Suprapubic skin (tissue), 4 donors: ENCODE results near the gene SLC35D1. TPM values are rescaled to one million over a fixed set of nuclear protein-coding genes. Genes with fewer than 3 reads are reported as not detected.

Experiments
- DNase-seq, 2 donors: peaks; one replicate each; pipeline ENCODE4 v3.0.0-alpha.2; 2019; ENCODE audit warnings: low spot score in 2 of 2
- H3K27ac ChIP-seq: fragments of 200-600 bp; sonication (generic); one replicate; pipeline ENCODE4 v1.5.1; 2019
- H3K27me3 ChIP-seq: fragments of 200-600 bp; sonication (generic); one replicate; pipeline ENCODE4 v1.5.1; 2019
- H3K36me3 ChIP-seq: fragments of 200-600 bp; sonication (generic); one replicate; pipeline ENCODE4 v1.5.1; 2019
- H3K4me1 ChIP-seq: fragments of 200-600 bp; sonication (generic); one replicate; pipeline ENCODE4 v1.5.1; 2019
- H3K4me3 ChIP-seq: fragments of 200-600 bp; sonication (generic); one replicate; pipeline ENCODE4 v1.5.1; 2019; ENCODE audit warnings: mild to moderate bottlenecking
- H3K9me3 ChIP-seq: fragments of 200-600 bp; sonication (generic); one replicate; pipeline ENCODE4 v1.5.1; 2019
- CTCF ChIP-seq, 2 donors: fragments of 200-600 bp in 1 of 2; fragments of 450-650 bp in 1 of 2; sonication (generic) in 1 of 2; IDR thresholded peaks; one replicate each; pipeline ENCODE4 v1.5.1; 2016 to 2019; ENCODE audit warnings: antibody characterized with exemption in 2 of 2, mild to moderate bottlenecking in 1 of 2, moderate library complexity in 1 of 2
- EP300 ChIP-seq: sonication (generic); formaldehyde crosslinking; IDR thresholded peaks from one replicate; pipeline ENCODE4 v1.6.1; 2017; ENCODE audit warnings: antibody characterized with exemption
- POLR2A ChIP-seq, 2 donors: fragments of 450-650 bp; IDR thresholded peaks; one replicate each; pipeline ENCODE4 v1.6.1; 2017; ENCODE audit warnings: antibody characterized with exemption in 2 of 2, mild to moderate bottlenecking in 2 of 2, moderate library complexity in 2 of 2
- POLR2AphosphoS5 ChIP-seq, 3 donors: sonication (generic); formaldehyde crosslinking; IDR thresholded peaks; one replicate each; pipeline ENCODE4 v1.6.1; 2017; ENCODE audit warnings: antibody characterized with exemption in 3 of 3
- WGBS: methylation state at CpG from one replicate; pipeline ENCODE4 v1.1.5; 2018; 5-methylcytosine and 5-hydroxymethylcytosine counted together
- total RNA-seq, 4 donors: library from RNA; depleted of rRNA; stranded (reverse); fragments of >200 nt; gene quantifications; one replicate each; pipeline ENCODE4 v1.1.0, GENCODE V29; 2016

SLC35D1 gene
- total RNA-seq, 4 donors from 2014 or later, result 11.3 to 20.3 (median 17.4) TPM

DNA sequence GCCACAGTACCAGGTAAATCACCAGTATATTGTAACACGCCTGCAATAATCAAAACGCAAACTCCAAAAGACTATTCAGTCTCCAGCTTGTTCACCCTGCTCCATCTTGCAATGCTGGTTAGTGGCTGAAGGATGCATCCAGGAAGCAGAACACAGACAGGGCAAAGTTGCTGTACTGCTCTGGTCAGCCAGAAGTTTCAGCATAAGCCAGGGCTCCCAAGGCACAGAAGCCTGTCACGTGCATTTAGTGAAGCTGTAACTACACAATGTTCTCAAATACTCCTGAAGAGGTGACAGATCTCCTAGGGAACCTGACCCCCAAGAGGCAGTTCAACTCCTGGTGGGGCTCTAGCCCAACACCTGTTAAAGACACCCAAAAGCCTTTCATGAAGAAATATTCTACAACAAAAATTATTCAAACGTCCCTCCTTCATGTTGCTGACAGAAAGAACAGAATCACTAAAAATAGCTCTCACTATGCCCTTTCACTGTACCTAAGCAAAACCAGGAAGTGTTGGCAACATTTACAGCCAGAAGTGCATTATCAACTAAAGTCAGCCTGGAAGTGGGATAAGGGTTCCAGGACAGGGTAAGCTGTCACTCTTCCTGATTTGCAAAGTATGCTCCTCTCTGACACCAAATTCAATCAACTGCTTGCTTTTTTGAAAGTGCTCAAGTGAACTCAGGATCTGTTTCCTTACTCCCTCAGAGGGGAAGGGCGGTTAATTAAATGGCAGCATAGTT, 52.1 kb downstream of the SLC35D1 start:
- Histone ChIP-seq H3K4me1 (no peaks in the 10 kb centered on the region), H3K36me3 (peaks cover 29% of the 10 kb centered on the region), H3K27me3 (no peaks in the 10 kb centered on the region), H3K9me3 (no peaks in the 10 kb centered on the region), H3K27ac (no peak overlapping the region), H3K4me3 (no peak overlapping the region)
- DNase-seq, result no peak
- 89% methylated on average over 5 of the region's 5 CpGs for WGBS
- TF ChIP-seq POLR2AphosphoS5 (IDR thresholded peaks at IDR 0.05), result no peak
- no peak for TF ChIP-seq POLR2A (IDR thresholded peaks at IDR 0.05)
- TF ChIP-seq CTCF (IDR thresholded peaks at IDR 0.05), result no peak
- no peak for TF ChIP-seq EP300

- peaks cover 21% of the 10 kb centered on the region for H3K36me3 ChIP-seq
- TF ChIP-seq EP300, result no peak
- H3K27ac ChIP-seq, result no peak overlapping the region
- H3K27me3 ChIP-seq, result no peaks in the 10 kb centered on the region
- H3K9me3 ChIP-seq, result no peaks in the 10 kb centered on the region
- DNase-seq, result no peak
- H3K4me3 ChIP-seq, result no peak overlapping the region
- H3K4me1 ChIP-seq, result no peaks in the 10 kb centered on the region
- WGBS, result 85% methylated on average over 7 of the region's 7 CpGs
Observed at GRCh38 chr1:66999640-67000400, 54.1 kb downstream of the SLC35D1 start.

DNA sequence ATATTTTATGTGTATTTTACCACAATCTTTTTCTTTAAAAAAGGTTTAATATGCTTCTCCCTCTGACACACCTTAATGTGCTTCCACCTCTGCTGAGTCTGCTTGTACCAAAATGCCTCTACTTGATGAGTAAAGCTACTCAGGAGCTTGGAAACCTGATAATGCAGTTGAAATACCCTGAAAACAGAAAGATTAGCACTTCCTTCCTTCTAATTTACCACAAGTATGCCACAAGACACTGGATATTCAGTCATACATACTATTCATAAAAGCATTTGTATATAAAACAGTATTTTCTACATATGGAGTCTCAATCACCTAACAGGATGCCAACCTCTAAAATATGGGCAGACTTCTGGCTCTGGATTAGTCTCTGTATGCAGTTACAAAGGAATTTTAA, 55.0 kb downstream of the SLC35D1 start:
- no peak for TF ChIP-seq CTCF (IDR thresholded peaks at IDR 0.05)
- TF ChIP-seq EP300, result no peak
- no peak for TF ChIP-seq POLR2A (IDR thresholded peaks at IDR 0.05)
- TF ChIP-seq POLR2AphosphoS5 (IDR thresholded peaks at IDR 0.05), result no peak
- no peak for DNase-seq
- no peak overlapping the region for H3K27ac ChIP-seq
- H3K4me1 ChIP-seq, result no peaks in the 10 kb centered on the region
- peaks cover 18% of the 10 kb centered on the region for H3K36me3 ChIP-seq
- no peaks in the 10 kb centered on the region for H3K27me3 ChIP-seq
- H3K9me3 ChIP-seq, result no peaks in the 10 kb centered on the region
- no peak overlapping the region for H3K4me3 ChIP-seq

GRCh38 chr1:66996018-66996682, 57.8 kb downstream of the SLC35D1 start:
- H3K27me3 ChIP-seq, result no peaks in the 10 kb centered on the region
- no peaks in the 10 kb centered on the region for H3K4me1 ChIP-seq
- TF ChIP-seq EP300, result no peak
- TF ChIP-seq POLR2A (IDR thresholded peaks at IDR 0.05), result no peak
- no peak for TF ChIP-seq POLR2AphosphoS5 (IDR thresholded peaks at IDR 0.05)
- peak; percentile 46 to 49 for TF ChIP-seq CTCF (IDR thresholded peaks at IDR 0.05)
- no peaks in the 10 kb centered on the region for H3K9me3 ChIP-seq
- H3K4me3 ChIP-seq, result no peak overlapping the region
- DNase-seq, result no peak
- peaks cover 10% of the 10 kb centered on the region for H3K36me3 ChIP-seq
- 72% methylated on average over 7 of the region's 7 CpGs for WGBS
- H3K27ac ChIP-seq, result no peak overlapping the region

DNA sequence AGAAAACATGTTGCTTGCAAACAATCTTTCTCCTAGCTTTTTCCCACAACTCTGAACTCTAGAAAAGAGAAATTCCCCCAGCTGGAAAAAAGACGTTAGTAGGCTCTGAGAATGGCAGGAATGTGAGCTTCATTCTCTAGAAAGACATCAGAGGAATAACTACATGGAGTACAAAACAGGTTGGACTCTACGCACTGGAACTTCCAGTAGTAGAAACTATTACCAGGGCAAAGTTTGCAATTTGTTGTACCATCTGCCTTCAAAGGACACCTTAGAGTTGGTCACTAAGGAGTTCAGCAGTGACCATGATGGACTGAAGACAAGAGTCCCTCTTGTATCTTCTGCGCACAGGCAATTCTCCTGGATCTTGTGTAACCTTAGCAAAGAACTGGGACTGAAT, 60.9 kb downstream of the SLC35D1 start:
- no peak for DNase-seq
- no peak overlapping the region for H3K4me3 ChIP-seq
- H3K4me1 ChIP-seq, result no peaks in the 10 kb centered on the region
- no peaks in the 10 kb centered on the region for H3K27me3 ChIP-seq
- TF ChIP-seq EP300 (no peak), POLR2A (IDR thresholded peaks at IDR 0.05) (no peak), CTCF (IDR thresholded peaks at IDR 0.05) (no peak), POLR2AphosphoS5 (IDR thresholded peaks at IDR 0.05) (no peak)
- WGBS, result 91% methylated on average over 3 of the region's 3 CpGs
- no peak overlapping the region for H3K27ac ChIP-seq
- peaks cover 19% of the 10 kb centered on the region for H3K36me3 ChIP-seq
- no peaks in the 10 kb centered on the region for H3K9me3 ChIP-seq
